ENCODE measurements around the gene ANKRD27. TPM values are rescaled to one million over a fixed set of nuclear protein-coding genes. Genes with fewer than 3 reads are reported as not detected.
"Not testable (repeated sequence)": the region's sequence is repeated elsewhere in the genome, so short reads cannot be mapped to it uniquely, and the experiment has no call there.

The ANKRD27 gene
- total RNA-seq, 1 donor from 2014 or later, result 20.8 TPM

DNA sequence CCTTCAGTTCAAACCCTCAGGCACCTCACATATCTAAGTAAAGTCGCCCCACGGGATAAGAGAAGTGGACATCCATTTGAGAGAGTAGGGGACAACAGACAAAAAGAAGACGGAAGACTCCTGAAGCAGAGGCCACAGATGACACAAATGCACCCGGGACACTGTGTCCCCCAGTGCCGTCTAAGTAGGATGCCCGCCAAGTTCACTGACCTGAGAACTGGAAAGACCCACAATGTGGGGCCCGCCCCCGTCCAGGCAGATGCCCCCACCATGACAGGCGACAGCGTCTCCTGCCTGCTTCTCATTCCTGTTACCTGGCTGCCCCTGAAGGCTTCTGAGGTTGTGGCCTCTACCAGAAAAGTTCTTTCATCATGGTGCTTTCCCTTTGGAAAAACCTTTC, 16.9 kb downstream of the ANKRD27 start:
- DNase-seq (ENCODE audit: low read depth), result no peak
- Histone ChIP-seq H4K20me1 (ENCODE audit: insufficient read depth, low read length) (peaks cover 41% of the 10 kb centered on the region), H2AFZ (ENCODE audit: low read depth, low read length) (no peak overlapping the region), H3K9ac (ENCODE audit: low read length) (no peak overlapping the region), H3K4me2 (ENCODE audit: low read length) (no peak overlapping the region), H3K4me1 (ENCODE audit: insufficient read depth, low read length) (no peaks in the 10 kb centered on the region), H3K4me3 (ENCODE audit: insufficient read depth, low read depth, low read length) (no peak overlapping the region), H3K36me3 (ENCODE audit: insufficient read depth, low read length) (no peaks in the 10 kb centered on the region), H3K27ac (ENCODE audit: low read depth, low read length) (no peak overlapping the region), H3K79me2 (ENCODE audit: insufficient read depth, low read length) (peaks cover 41% of the 10 kb centered on the region), H3K27me3 (ENCODE audit: insufficient read depth, low read length) (no peaks in the 10 kb centered on the region), H3K9me3 (ENCODE audit: insufficient read depth, low read depth, low read length) (no peaks in the 10 kb centered on the region)
- H3K9me3 Mint-ChIP-seq (ENCODE audit: unreplicated experiment), result no peaks in the 10 kb centered on the region
- H3K27me3 Mint-ChIP-seq (ENCODE audit: low read depth, unreplicated experiment), result no peaks in the 10 kb centered on the region
- FAIRE-seq, result no peak
- no peak overlapping the region for H3K4me3 Mint-ChIP-seq (ENCODE audit: unreplicated experiment)
- TF ChIP-seq, protein P1, sequence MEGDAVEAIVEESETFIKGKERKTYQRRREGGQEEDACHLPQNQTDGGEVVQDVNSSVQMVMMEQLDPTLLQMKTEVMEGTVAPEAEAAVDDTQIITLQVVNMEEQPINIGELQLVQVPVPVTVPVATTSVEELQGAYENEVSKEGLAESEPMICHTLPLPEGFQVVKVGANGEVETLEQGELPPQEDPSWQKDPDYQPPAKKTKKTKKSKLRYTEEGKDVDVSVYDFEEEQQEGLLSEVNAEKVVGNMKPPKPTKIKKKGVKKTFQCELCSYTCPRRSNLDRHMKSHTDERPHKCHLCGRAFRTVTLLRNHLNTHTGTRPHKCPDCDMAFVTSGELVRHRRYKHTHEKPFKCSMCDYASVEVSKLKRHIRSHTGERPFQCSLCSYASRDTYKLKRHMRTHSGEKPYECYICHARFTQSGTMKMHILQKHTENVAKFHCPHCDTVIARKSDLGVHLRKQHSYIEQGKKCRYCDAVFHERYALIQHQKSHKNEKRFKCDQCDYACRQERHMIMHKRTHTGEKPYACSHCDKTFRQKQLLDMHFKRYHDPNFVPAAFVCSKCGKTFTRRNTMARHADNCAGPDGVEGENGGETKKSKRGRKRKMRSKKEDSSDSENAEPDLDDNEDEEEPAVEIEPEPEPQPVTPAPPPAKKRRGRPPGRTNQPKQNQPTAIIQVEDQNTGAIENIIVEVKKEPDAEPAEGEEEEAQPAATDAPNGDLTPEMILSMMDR (IDR thresholded peaks at IDR 0.05; ENCODE audit: insufficient read depth, low read depth, low read length), result no peak
- no peak for TF ChIP-seq EZH2 (IDR thresholded peaks at IDR 0.05; ENCODE audit: insufficient read depth, low read length)
- H3K27ac Mint-ChIP-seq (ENCODE audit: unreplicated experiment), result no peak overlapping the region
- H3K36me3 Mint-ChIP-seq (ENCODE audit: low read depth, unreplicated experiment), result peaks cover 3% of the 10 kb centered on the region
- no peaks in the 10 kb centered on the region for H3K4me1 Mint-ChIP-seq (ENCODE audit: low read depth, unreplicated experiment)

DNA sequence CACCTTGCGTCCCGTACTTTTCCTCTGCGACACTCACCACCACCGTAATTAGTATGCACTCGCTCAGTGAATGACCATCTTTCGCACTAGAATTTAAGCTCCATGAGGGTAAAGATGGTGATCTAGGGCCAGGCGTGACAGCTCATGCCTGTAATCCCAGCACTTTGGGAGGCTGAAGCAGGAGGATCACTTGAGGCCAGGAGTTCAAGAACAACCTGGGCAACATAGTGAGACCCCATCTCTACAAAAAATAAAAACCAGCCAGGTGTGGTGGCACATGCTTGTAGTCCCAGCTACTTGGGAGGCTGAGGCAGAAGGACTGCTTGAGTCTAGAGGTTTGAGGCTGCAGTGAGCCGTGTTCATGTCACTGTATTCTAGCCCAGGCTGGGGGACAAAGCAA, 18.6 kb downstream of the ANKRD27 start:
- not testable (repeated sequence) for H3K27me3 ChIP-seq (ENCODE audit: insufficient read depth, low read length); H3K4me3 ChIP-seq (ENCODE audit: insufficient read depth, low read depth, low read length); H3K27me3 Mint-ChIP-seq (ENCODE audit: low read depth, unreplicated experiment); H3K4me1 Mint-ChIP-seq (ENCODE audit: low read depth, unreplicated experiment); H3K9ac ChIP-seq (ENCODE audit: low read length); H3K27ac Mint-ChIP-seq (ENCODE audit: unreplicated experiment); H3K9me3 ChIP-seq (ENCODE audit: insufficient read depth, low read depth, low read length); H3K36me3 Mint-ChIP-seq (ENCODE audit: low read depth, unreplicated experiment); H3K36me3 ChIP-seq (ENCODE audit: insufficient read depth, low read length); H3K27ac ChIP-seq (ENCODE audit: low read depth, low read length); FAIRE-seq; H3K9me3 Mint-ChIP-seq (ENCODE audit: unreplicated experiment); H2AFZ ChIP-seq (ENCODE audit: low read depth, low read length); H3K4me3 Mint-ChIP-seq (ENCODE audit: unreplicated experiment); DNase-seq (ENCODE audit: low read depth); H3K4me2 ChIP-seq (ENCODE audit: low read length); H3K4me1 ChIP-seq (ENCODE audit: insufficient read depth, low read length)
- Histone ChIP-seq H4K20me1 (ENCODE audit: insufficient read depth, low read length) (peaks cover 47% of the 10 kb centered on the region), H3K79me2 (ENCODE audit: insufficient read depth, low read length) (peaks cover 29% of the 10 kb centered on the region)

GRCh38 chr19:32653599-32653915, 21.4 kb downstream of the ANKRD27 start:
- H3K36me3 Mint-ChIP-seq (ENCODE audit: low read depth, unreplicated experiment), result peaks cover 5% of the 10 kb centered on the region
- H3K4me3 Mint-ChIP-seq (ENCODE audit: unreplicated experiment), result no peak overlapping the region

More at GRCh38 chr19:32653599-32653915, 21.4 kb downstream of the ANKRD27 start:
- Histone ChIP-seq H3K4me3 (ENCODE audit: insufficient read depth, low read depth, low read length) (no peak overlapping the region), H4K20me1 (ENCODE audit: insufficient read depth, low read length) (peaks cover 30% of the 10 kb centered on the region), H3K27me3 (ENCODE audit: insufficient read depth, low read length) (no peaks in the 10 kb centered on the region), H3K27ac (ENCODE audit: low read depth, low read length) (no peak overlapping the region), H3K9ac (ENCODE audit: low read length) (no peak overlapping the region), H2AFZ (ENCODE audit: low read depth, low read length) (no peak overlapping the region), H3K4me1 (ENCODE audit: insufficient read depth, low read length) (peaks cover 2% of the 10 kb centered on the region), H3K9me3 (ENCODE audit: insufficient read depth, low read depth, low read length) (no peaks in the 10 kb centered on the region), H3K36me3 (ENCODE audit: insufficient read depth, low read length) (no peaks in the 10 kb centered on the region), H3K4me2 (ENCODE audit: low read length) (no peak overlapping the region), H3K79me2 (ENCODE audit: insufficient read depth, low read length) (peaks cover 3% of the 10 kb centered on the region)
- DNase-seq (ENCODE audit: low read depth) (no peak), FAIRE-seq (no peak)
- Mint-ChIP-seq H3K9me3 (ENCODE audit: unreplicated experiment) (no peaks in the 10 kb centered on the region), H3K27me3 (ENCODE audit: low read depth, unreplicated experiment) (no peaks in the 10 kb centered on the region), H3K4me1 (ENCODE audit: low read depth, unreplicated experiment) (no peaks in the 10 kb centered on the region), H3K27ac (ENCODE audit: unreplicated experiment) (no peak overlapping the region)
- TF ChIP-seq EZH2 (IDR thresholded peaks at IDR 0.05; ENCODE audit: insufficient read depth, low read length), result no peak
- TF ChIP-seq, protein P1 (IDR thresholded peaks at IDR 0.05; ENCODE audit: insufficient read depth, low read depth, low read length), result no peak

Data from astrocyte (in vitro differentiated cells and primary cell).